ACHN (cell line): ENCODE measurements around the gene TREH.

ENCODE experiments used
- DNase-seq: peaks from one replicate; pipeline ENCODE4 v3.0.0-alpha.2; 2015
- in situ Hi-C: cut with HindIII; loops from 2 replicates; pipeline ENCODE4 v1.10.0; 2017; ENCODE audit warnings: low sequenced_read_pairs, low pct_ligation_motif_present, low pct_unique_long_range_greater_than_20kb

The TREH gene

GRCh38 chr11:118656563-118657165, 22.8 kb downstream of the TREH start:
- DNase-seq, result no peak

GRCh38 chr11:118655486-118656190, 23.8 kb downstream of the TREH start:
- DNase-seq, result no peak
- in situ Hi-C loops, result no loop called here

More at GRCh38 chr11:118656563-118657165, 22.8 kb downstream of the TREH start:
- in situ Hi-C loops, result no loop called here

GRCh38 chr11:118653684-118654390, 25.6 kb downstream of the TREH start:
- DNase-seq, result no peak
- in situ Hi-C loops, result no loop called here

- in situ Hi-C loops, result no loop called here
- DNase-seq, result no peak
Observed at GRCh38 chr11:118652681-118653181, 26.7 kb downstream of the TREH start.

GRCh38 chr11:118651820-118652219, 27.6 kb downstream of the TREH start:
- no peak for DNase-seq
- in situ Hi-C loops, result no loop called here

GRCh38 chr11:118650366-118650765, 29.1 kb downstream of the TREH start:
- in situ Hi-C loops, result no loop called here
- no peak for DNase-seq

GRCh38 chr11:118649941-118650340, 29.5 kb downstream of the TREH start:
- in situ Hi-C loops, result no loop called here
- no peak for DNase-seq

- in situ Hi-C loops, result no loop called here
- no peak for DNase-seq
Observed at GRCh38 chr11:118648291-118648690, 31.2 kb downstream of the TREH start.

GRCh38 chr11:118646393-118646792, 33.1 kb downstream of the TREH start:
- in situ Hi-C loops, result no loop called here
- no peak for DNase-seq

- DNase-seq, result no peak
- in situ Hi-C loops, result no loop called here
Observed at GRCh38 chr11:118645066-118645715, 34.3 kb downstream of the TREH start.

GRCh38 chr11:118644496-118644895, 35.0 kb downstream of the TREH start:
- in situ Hi-C loops, result no loop called here
- no peak for DNase-seq

- in situ Hi-C loops, result no loop called here
- DNase-seq, result no peak
Observed at GRCh38 chr11:118643995-118644345, 35.5 kb downstream of the TREH start.

- in situ Hi-C loops, result no loop called here
- DNase-seq, result no peak
Observed at GRCh38 chr11:118643142-118643994, 36.1 kb downstream of the TREH start.

GRCh38 chr11:118641397-118642019, 37.9 kb downstream of the TREH start:
- in situ Hi-C loops, result no loop called here
- no peak for DNase-seq

GRCh38 chr11:118640332-118641154, 38.9 kb downstream of the TREH start:
- no peak for DNase-seq
- in situ Hi-C loops, result no loop called here

GRCh38 chr11:118639899-118640298, 39.6 kb downstream of the TREH start:
- DNase-seq, result no peak
- in situ Hi-C loops, result no loop called here

GRCh38 chr11:118638726-118639125, 40.7 kb downstream of the TREH start:
- in situ Hi-C loops, result no loop called here
- no peak for DNase-seq
